Nephron progenitor cell (in vitro differentiated cells): ENCODE measurements around the gene LECT2.

ENCODE experiments used
- DNase-seq: peaks from one replicate; pipeline ENCODE4 v3.0.0; 2021
- H3K27ac Mint-ChIP-seq: 2 replicates; pipeline ENCODE4 v1.8.0; 2021; ENCODE audit warnings: mild to moderate bottlenecking, moderate library complexity, mixed read lengths
- H3K27me3 Mint-ChIP-seq: 2 replicates; pipeline ENCODE4 v1.8.0; 2021; ENCODE audit warnings: mild to moderate bottlenecking, low read depth, mixed read lengths; ENCODE audit not compliant: poor library complexity
- H3K36me3 Mint-ChIP-seq: 2 replicates; pipeline ENCODE4 v1.8.0; 2021; ENCODE audit warnings: low read depth, mixed read lengths
- H3K4me1 Mint-ChIP-seq: 2 replicates; pipeline ENCODE4 v1.8.0; 2021; ENCODE audit warnings: mixed read lengths
- H3K4me3 Mint-ChIP-seq: 2 replicates; pipeline ENCODE4 v1.8.0; 2021; ENCODE audit warnings: mild to moderate bottlenecking, moderate library complexity, mixed read lengths
- H3K9me3 Mint-ChIP-seq: 2 replicates; pipeline ENCODE4 v1.8.0; 2021; ENCODE audit warnings: mild to moderate bottlenecking, moderate library complexity, mixed read lengths
- TF ChIP-seq, protein P1 (sequence below): fragments of 200-600 bp; sonication (generic); IDR thresholded peaks from 2 replicates; pipeline ENCODE4 v1.5.0; 2021; ENCODE audit warnings: antibody characterized with exemption

The LECT2 gene

DNA sequence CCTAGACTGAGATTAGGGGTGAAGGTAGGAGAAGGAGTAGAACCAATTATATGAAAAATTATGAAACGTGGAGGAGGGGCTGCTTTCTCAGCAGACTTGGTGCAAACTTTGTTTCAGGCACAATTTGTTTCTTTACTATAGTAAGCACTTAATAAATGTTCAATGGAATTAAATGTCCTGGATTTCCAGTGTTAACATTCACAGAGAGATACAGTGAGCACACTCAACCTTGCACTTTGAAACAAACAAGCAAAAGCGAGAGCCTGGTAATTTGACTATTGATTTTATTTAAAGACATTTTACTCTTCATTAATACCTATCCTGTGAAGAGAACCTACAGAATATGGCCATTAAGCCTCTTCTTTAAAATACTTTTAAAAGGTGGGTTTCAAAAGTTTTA is 933 bp downstream of the LECT2 start:
- Mint-ChIP-seq H3K4me1 (no peaks in the 10 kb centered on the region), H3K4me3 (no peak overlapping the region), H3K27ac (no peak overlapping the region), H3K27me3 (peaks cover 19% of the 10 kb centered on the region), H3K36me3 (no peaks in the 10 kb centered on the region), H3K9me3 (no peaks in the 10 kb centered on the region)
- TF ChIP-seq, protein P1, sequence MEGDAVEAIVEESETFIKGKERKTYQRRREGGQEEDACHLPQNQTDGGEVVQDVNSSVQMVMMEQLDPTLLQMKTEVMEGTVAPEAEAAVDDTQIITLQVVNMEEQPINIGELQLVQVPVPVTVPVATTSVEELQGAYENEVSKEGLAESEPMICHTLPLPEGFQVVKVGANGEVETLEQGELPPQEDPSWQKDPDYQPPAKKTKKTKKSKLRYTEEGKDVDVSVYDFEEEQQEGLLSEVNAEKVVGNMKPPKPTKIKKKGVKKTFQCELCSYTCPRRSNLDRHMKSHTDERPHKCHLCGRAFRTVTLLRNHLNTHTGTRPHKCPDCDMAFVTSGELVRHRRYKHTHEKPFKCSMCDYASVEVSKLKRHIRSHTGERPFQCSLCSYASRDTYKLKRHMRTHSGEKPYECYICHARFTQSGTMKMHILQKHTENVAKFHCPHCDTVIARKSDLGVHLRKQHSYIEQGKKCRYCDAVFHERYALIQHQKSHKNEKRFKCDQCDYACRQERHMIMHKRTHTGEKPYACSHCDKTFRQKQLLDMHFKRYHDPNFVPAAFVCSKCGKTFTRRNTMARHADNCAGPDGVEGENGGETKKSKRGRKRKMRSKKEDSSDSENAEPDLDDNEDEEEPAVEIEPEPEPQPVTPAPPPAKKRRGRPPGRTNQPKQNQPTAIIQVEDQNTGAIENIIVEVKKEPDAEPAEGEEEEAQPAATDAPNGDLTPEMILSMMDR, result no peak
- DNase-seq, result no peak

DNA sequence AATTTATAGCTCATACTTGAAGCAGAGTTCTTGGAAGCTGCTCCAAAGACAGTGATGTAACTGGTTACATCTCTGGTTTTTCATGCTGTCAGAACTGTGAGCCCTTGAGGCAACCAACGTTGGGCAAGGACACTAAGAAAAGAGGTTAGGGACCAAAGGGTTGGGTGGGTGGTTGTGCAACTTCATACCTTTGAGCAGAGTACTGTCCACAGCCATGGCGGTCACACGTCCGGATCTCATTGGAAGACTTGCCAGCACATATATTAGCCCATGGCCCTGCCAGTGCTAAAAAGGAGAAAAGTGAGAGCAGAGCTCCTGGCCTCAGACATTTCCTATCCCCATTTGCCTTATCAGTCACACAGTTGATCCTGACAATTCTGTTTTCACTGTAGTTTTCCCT is 2.1 kb downstream of the LECT2 start:
- H3K27me3 Mint-ChIP-seq, result peaks cover 22% of the 10 kb centered on the region
- no peaks in the 10 kb centered on the region for H3K36me3 Mint-ChIP-seq
- no peak overlapping the region for H3K27ac Mint-ChIP-seq
- no peak overlapping the region for H3K4me3 Mint-ChIP-seq
- TF ChIP-seq, protein P1, result no peak
- no peaks in the 10 kb centered on the region for H3K9me3 Mint-ChIP-seq
- no peak for DNase-seq
- no peaks in the 10 kb centered on the region for H3K4me1 Mint-ChIP-seq

DNA sequence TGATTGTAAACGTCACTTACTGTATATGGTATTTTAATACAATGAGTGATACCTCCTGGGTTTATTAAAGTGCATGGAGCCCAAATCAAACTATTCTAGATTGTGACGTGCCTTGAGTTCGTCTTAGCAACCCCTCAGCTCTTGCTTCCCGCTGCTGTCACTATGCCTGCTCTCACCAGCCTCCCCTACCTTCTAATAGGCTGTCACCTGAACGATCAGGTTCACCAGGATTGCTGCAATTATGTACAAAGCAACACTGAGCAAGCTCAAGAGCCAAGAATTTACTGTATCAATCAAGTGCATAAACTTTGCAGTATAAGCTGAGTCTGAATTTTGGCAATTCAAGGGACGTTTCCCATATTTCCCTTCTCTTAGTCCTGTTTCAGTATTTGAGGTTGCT is 3.0 kb downstream of the LECT2 start:
- Mint-ChIP-seq H3K27ac (no peak overlapping the region), H3K4me3 (no peak overlapping the region), H3K36me3 (no peaks in the 10 kb centered on the region), H3K27me3 (peaks cover 17% of the 10 kb centered on the region), H3K9me3 (no peaks in the 10 kb centered on the region), H3K4me1 (no peaks in the 10 kb centered on the region)
- DNase-seq, result no peak
- TF ChIP-seq, protein P1, result no peak

DNA sequence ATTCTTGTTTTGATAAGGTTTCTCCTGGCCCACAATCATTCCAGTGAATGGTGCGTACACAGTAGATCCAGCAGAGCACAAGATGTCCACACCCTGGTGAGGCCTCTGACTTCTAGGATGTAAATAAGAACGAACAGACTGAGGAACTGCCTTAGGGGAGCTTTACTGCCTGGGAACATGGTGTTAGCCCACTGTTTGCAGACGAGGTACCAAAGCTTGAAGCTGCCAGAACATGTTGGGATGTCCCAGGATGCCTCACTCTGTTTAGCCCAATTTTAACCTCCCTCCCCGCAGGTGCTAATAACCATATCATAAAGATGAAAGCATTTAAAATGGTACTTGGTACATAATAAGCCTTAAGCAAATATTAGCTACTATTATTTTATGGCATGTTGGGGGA is 3.5 kb downstream of the LECT2 start:
- Mint-ChIP-seq H3K27ac (no peak overlapping the region), H3K4me3 (no peak overlapping the region), H3K27me3 (peaks cover 17% of the 10 kb centered on the region), H3K9me3 (no peaks in the 10 kb centered on the region), H3K4me1 (no peaks in the 10 kb centered on the region), H3K36me3 (no peaks in the 10 kb centered on the region)
- DNase-seq, result no peak
- TF ChIP-seq, protein P1, result no peak

DNA sequence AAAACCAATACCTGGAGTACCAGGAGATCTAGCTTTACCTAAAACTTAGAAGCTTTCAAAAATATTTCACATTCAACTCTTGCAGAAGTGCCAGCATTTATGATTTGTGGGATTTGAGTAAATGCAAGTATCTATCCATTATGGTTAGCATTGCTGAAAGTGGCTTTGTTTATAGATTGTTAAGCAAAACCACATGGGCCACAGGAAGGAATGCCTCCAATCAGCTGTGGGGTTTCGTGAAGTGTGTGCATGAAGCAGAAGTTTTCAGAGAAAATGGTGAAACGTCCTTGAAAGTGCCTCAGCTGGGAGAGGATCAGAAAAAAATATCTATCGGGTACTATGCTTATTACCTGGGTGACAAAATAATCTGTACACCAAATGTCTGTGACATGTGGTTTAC is 4.2 kb downstream of the LECT2 start:
- DNase-seq, result no peak
- H3K9me3 Mint-ChIP-seq, result no peaks in the 10 kb centered on the region
- TF ChIP-seq, protein P1, result no peak

DNA sequence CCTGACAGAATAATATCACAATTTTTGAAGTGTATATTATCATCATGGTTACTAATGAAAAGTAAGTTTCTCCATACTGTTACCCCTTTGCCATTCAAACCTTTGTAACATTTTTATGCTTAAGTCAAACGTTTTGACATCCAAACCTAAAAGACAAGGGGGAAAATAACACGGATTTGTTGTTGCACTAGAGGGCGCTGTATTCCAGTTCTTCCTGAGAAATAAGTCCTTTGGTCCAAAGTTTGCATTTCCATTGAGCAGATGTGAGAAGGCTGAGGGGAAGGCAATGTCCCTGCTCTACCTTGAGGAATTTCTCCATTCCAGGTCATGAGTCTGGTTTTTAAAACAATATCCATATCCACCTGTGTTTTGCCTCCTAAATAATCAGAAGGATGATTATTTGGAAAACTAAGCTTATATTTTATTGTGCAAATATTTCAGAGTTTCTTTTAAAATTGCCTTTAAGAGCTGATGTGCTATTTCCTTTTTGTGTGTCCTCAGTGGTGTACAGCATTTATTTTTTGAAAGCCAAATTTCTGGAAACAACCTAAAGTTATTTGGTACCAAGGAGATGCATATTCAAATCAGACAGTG is 9.7 kb downstream of the LECT2 start:
- Mint-ChIP-seq H3K4me1 (no peaks in the 10 kb centered on the region), H3K36me3 (no peaks in the 10 kb centered on the region), H3K27me3 (peaks cover 4% of the 10 kb centered on the region), H3K4me3 (no peak overlapping the region), H3K27ac (no peak overlapping the region), H3K9me3 (no peaks in the 10 kb centered on the region)
- peak; percentile 50 for DNase-seq
- TF ChIP-seq, protein P1, result peak; percentile 87

More for the DNA sequence above, 4.2 kb downstream of the LECT2 start:
- Mint-ChIP-seq H3K4me1 (no peaks in the 10 kb centered on the region), H3K4me3 (no peak overlapping the region), H3K27me3 (peaks cover 17% of the 10 kb centered on the region), H3K36me3 (no peaks in the 10 kb centered on the region), H3K27ac (no peak overlapping the region)
